A673 (cell line): Measurements from ENCODE around the gene GNAZ. TPM values are rescaled to one million over a fixed set of nuclear protein-coding genes. Genes with fewer than 3 reads are reported as not detected.
"Not testable (repeated sequence)": the region's sequence is repeated elsewhere in the genome, so short reads cannot be mapped to it uniquely, and the experiment has no call there.

Experiments
- BruUV-seq: library from RNA; stranded (reverse); fragments of 400-500 nt; replicated peaks from 2 replicates; lab custom pipeline; 2021; lab: Mats Ljungman, UMichigan
- CTCF ChIA-PET: fragments of 300-600 bp; sonication (Branson Sonifier 250); formaldehyde crosslinking; loops from one replicate; lab custom pipeline; 2022; ENCODE audit warnings: antibody characterized with exemption; lab: Charles Lee
- POLR2A ChIA-PET: fragments of 300-600 bp; sonication (Branson Sonifier 250); formaldehyde crosslinking; loops from one replicate; lab custom pipeline; 2022; ENCODE audit warnings: antibody characterized with exemption; ENCODE audit not compliant: low non-redundant PET; lab: Charles Lee
- DNase-seq: peaks from one replicate; pipeline ENCODE4 v3.0.0-alpha.2; 2015; ENCODE audit warnings: low spot score
- H3K27ac ChIP-seq: fragments of 200-600 bp; sonication (generic); 2 replicates; pipeline ENCODE4 v1.5.1; 2016; ENCODE audit warnings: mixed run types, low read depth, mild to moderate bottlenecking, mixed read lengths, antibody characterized with exemption, low read length; ENCODE audit not compliant: poor library complexity, severe bottlenecking
- H3K27me3 ChIP-seq: fragments of 200-600 bp; sonication (generic); replicated peaks from 2 replicates; pipeline ENCODE4 v1.6.1; 2017; ENCODE audit warnings: mixed run types, low read depth, mild to moderate bottlenecking, mixed read lengths, antibody characterized with exemption, low read length; ENCODE audit not compliant: insufficient read depth, poor library complexity
- H3K36me3 ChIP-seq: fragments of 200-600 bp; sonication (generic); 2 replicates; pipeline ENCODE4 v1.6.1; 2016; ENCODE audit warnings: mixed run types, mild to moderate bottlenecking, mixed read lengths, antibody characterized with exemption, low read length; ENCODE audit not compliant: insufficient read depth, poor library complexity, severe bottlenecking
- H3K4me1 ChIP-seq: fragments of 200-600 bp; sonication (generic); 2 replicates; pipeline ENCODE4 v1.6.1; 2017; ENCODE audit warnings: mixed run types, mild to moderate bottlenecking, mixed read lengths, antibody characterized with exemption, low read length; ENCODE audit not compliant: insufficient read depth, poor library complexity, severe bottlenecking
- H3K4me3 ChIP-seq: fragments of 200-600 bp; sonication (generic); 2 replicates; pipeline ENCODE4 v1.5.1; 2016; ENCODE audit warnings: low read depth, mixed run types, mild to moderate bottlenecking, mixed read lengths, low read length; ENCODE audit not compliant: poor library complexity, severe bottlenecking
- H3K9me3 ChIP-seq: fragments of 200-600 bp; sonication (generic); 2 replicates; pipeline ENCODE4 v1.6.1; 2016; ENCODE audit warnings: mixed run types, low read depth, mild to moderate bottlenecking, mixed read lengths, antibody characterized with exemption, low read length; ENCODE audit not compliant: poor library complexity, severe bottlenecking
- CTCF ChIP-seq: fragments of 300-800, 200-600 bp; sonication (generic); conservative IDR thresholded peaks from 2 replicates; pipeline ENCODE4 v1.5.1; 2017; ENCODE audit warnings: low read depth, mild to moderate bottlenecking, antibody characterized with exemption, low read length, moderate library complexity, mixed read lengths
- EZH2 ChIP-seq: fragments of 200-600 bp; sonication (generic); IDR thresholded peaks from 2 replicates; pipeline ENCODE4 v1.6.1; 2017; ENCODE audit warnings: borderline replicate concordance, low read depth, mild to moderate bottlenecking, mixed read lengths, antibody characterized with exemption, low read length; ENCODE audit not compliant: poor library complexity, severe bottlenecking
- intact Hi-C: fragments of 100-400 bp; cut with micrococcal nuclease; formaldehyde crosslinking; loops from one replicate; pipeline ENCODE4 v1.10.0; 2022; ENCODE audit not compliant: unreplicated experiment
- total RNA-seq: library from RNA; stranded (reverse); gene quantifications from 2 replicates; pipeline ENCODE4 v1.2.3, GENCODE V29; 2021

The GNAZ gene
- total RNA-seq, 1 experiment from 2014 or later = 5.1 TPM

GRCh38 chr22:23023294-23023693 lies 47.0 kb upstream of the GNAZ start:
- no peaks in the 10 kb centered on the region for H3K9me3 ChIP-seq
- H3K27me3 ChIP-seq = no peaks in the 10 kb centered on the region
- ChIA-PET CTCF (no interaction called here), POLR2A (no interaction called here)
- no TSS peak for BruUV-seq
- TF ChIP-seq CTCF (no peak), EZH2 (no peak)
- H3K4me3 ChIP-seq = no peak overlapping the region
- no peaks in the 10 kb centered on the region for H3K4me1 ChIP-seq
- no peak overlapping the region for H3K27ac ChIP-seq
- intact Hi-C loops = loop anchor here (5.0 kb wide), 1 partner anchor 34 kb away; no protein-coding TSS in a partner anchor
- H3K36me3 ChIP-seq = no peaks in the 10 kb centered on the region
- no peak for DNase-seq

- BruUV-seq = no TSS peak
- no peaks in the 10 kb centered on the region for H3K27me3 ChIP-seq
- H3K9me3 ChIP-seq = no peaks in the 10 kb centered on the region
- no peaks in the 10 kb centered on the region for H3K4me1 ChIP-seq
- H3K4me3 ChIP-seq = no peak overlapping the region
- DNase-seq = no peak
- CTCF ChIA-PET = no interaction called here
- POLR2A ChIA-PET = no interaction called here
- TF ChIP-seq CTCF (no peak), EZH2 (no peak)
- intact Hi-C loops = no loop called here
- H3K36me3 ChIP-seq = no peaks in the 10 kb centered on the region
- H3K27ac ChIP-seq = no peak overlapping the region
These were observed 43.5 kb upstream of the GNAZ start for GRCh38 chr22:23026777-23027176.

GRCh38 chr22:23027849-23028248 lies 42.5 kb upstream of the GNAZ start:
- H3K27ac ChIP-seq, intact Hi-C loops, DNase-seq, POLR2A ChIA-PET, H3K36me3 ChIP-seq, CTCF ChIA-PET, H3K9me3 ChIP-seq, H3K27me3 ChIP-seq, H3K4me3 ChIP-seq, H3K4me1 ChIP-seq, BruUV-seq: not testable (repeated sequence)

- CTCF ChIA-PET = interaction anchor here (0.6 kb wide), 1 partner anchor 472 kb away, joined by 4 read pairs; no protein-coding TSS in a partner anchor
- intact Hi-C loops = no loop called here
- no peak for DNase-seq
- Histone ChIP-seq H3K9me3 (no peaks in the 10 kb centered on the region), H3K27ac (no peak overlapping the region), H3K4me3 (no peak overlapping the region), H3K36me3 (no peaks in the 10 kb centered on the region), H3K4me1 (no peaks in the 10 kb centered on the region), H3K27me3 (no peaks in the 10 kb centered on the region)
- no peak for TF ChIP-seq CTCF
- TF ChIP-seq EZH2 = no peak
- no TSS peak for BruUV-seq
- POLR2A ChIA-PET = no interaction called here
These were observed 40.6 kb upstream of the GNAZ start for GRCh38 chr22:23029521-23030228.
